ENCODE measurements around the gene STPG4. TPM values are rescaled to one million over a fixed set of nuclear protein-coding genes. Genes with fewer than 3 reads are reported as not detected.
"Not testable (repeated sequence)": the region's sequence is repeated elsewhere in the genome, so short reads cannot be mapped to it uniquely, and the experiment has no call there.

STPG4 gene
- total RNA-seq, 2 experiments from 2014 or later, result 0.14 to 0.23 TPM

GRCh38 chr2:47120424-47120823, 34.7 kb downstream of the STPG4 start:
- CTCF ChIA-PET, result interaction anchor here (0.6 to 1.7 kb wide), 5 partner anchors 36 to 206 kb away, joined by 3 to 4 read pairs (median 3); no protein-coding TSS in a partner anchor
- DNase-seq; H3K27ac Mint-ChIP-seq; H3K4me3 Mint-ChIP-seq; H3K36me3 Mint-ChIP-seq (ENCODE audit: low read depth); H3K4me1 Mint-ChIP-seq; H3K9me3 Mint-ChIP-seq (ENCODE audit: low read depth); H3K27me3 Mint-ChIP-seq; intact Hi-C loops (cut with DNase I, micrococcal nuclease); POLR2A ChIA-PET; ATAC-seq: not testable (repeated sequence)

- Mint-ChIP-seq H3K27me3 (peaks cover 2% of the 10 kb centered on the region), H3K36me3 (ENCODE audit: low read depth) (no peaks in the 10 kb centered on the region), H3K4me1 (no peaks in the 10 kb centered on the region), H3K9me3 (ENCODE audit: low read depth) (no peaks in the 10 kb centered on the region), H3K27ac (no peak overlapping the region), H3K4me3 (no peak overlapping the region)
- ChIA-PET POLR2A (no interaction called here), CTCF (no interaction called here)
- ATAC-seq (no peak), DNase-seq (no peak)
- intact Hi-C loops (cut with DNase I, micrococcal nuclease), result no loop called here
These were observed 36.1 kb downstream of the STPG4 start for GRCh38 chr2:47119001-47119400.

GRCh38 chr2:47118581-47118980, 36.5 kb downstream of the STPG4 start:
- H3K9me3 Mint-ChIP-seq (ENCODE audit: low read depth), result no peaks in the 10 kb centered on the region
- no peak overlapping the region for H3K4me3 Mint-ChIP-seq
- H3K36me3 Mint-ChIP-seq (ENCODE audit: low read depth), result no peaks in the 10 kb centered on the region
- POLR2A ChIA-PET, result no interaction called here
- no peaks in the 10 kb centered on the region for H3K4me1 Mint-ChIP-seq
- ATAC-seq (no peak), DNase-seq (no peak)
- no peak overlapping the region for H3K27ac Mint-ChIP-seq
- H3K27me3 Mint-ChIP-seq, result peaks cover 2% of the 10 kb centered on the region
- intact Hi-C loops (cut with DNase I, micrococcal nuclease), result no loop called here
- CTCF ChIA-PET, result no interaction called here

- H3K4me1 Mint-ChIP-seq, result no peaks in the 10 kb centered on the region
- intact Hi-C loops (cut with DNase I, micrococcal nuclease), result no loop called here
- DNase-seq (no peak), ATAC-seq (no peak)
- ChIA-PET CTCF (no interaction called here), POLR2A (no interaction called here)
- H3K27me3 Mint-ChIP-seq, result peaks cover 2% of the 10 kb centered on the region
- H3K36me3 Mint-ChIP-seq (ENCODE audit: low read depth), result no peaks in the 10 kb centered on the region
- no peak overlapping the region for H3K27ac Mint-ChIP-seq
- H3K9me3 Mint-ChIP-seq (ENCODE audit: low read depth), result no peaks in the 10 kb centered on the region
- no peak overlapping the region for H3K4me3 Mint-ChIP-seq
These were observed 42.3 kb downstream of the STPG4 start for GRCh38 chr2:47112665-47113435.

GRCh38 chr2:47109680-47110079, 45.4 kb downstream of the STPG4 start:
- no peaks in the 10 kb centered on the region for H3K36me3 Mint-ChIP-seq (ENCODE audit: low read depth)
- H3K27ac Mint-ChIP-seq, result no peak overlapping the region
- no peaks in the 10 kb centered on the region for H3K9me3 Mint-ChIP-seq (ENCODE audit: low read depth)
- DNase-seq, result no peak
- no peaks in the 10 kb centered on the region for H3K4me1 Mint-ChIP-seq
- H3K27me3 Mint-ChIP-seq, result no peaks in the 10 kb centered on the region
- no peak overlapping the region for H3K4me3 Mint-ChIP-seq
- CTCF ChIA-PET, result interaction anchor here (0.6 to 1.0 kb wide), 2 partner anchors 29 to 61 kb away, joined by 4 to 6 read pairs; no protein-coding TSS in a partner anchor
- no peak for ATAC-seq
- intact Hi-C loops (cut with DNase I, micrococcal nuclease), result no loop called here
- POLR2A ChIA-PET, result interaction anchor here (0.6 kb wide), 1 partner anchor 44 kb away, joined by 6 read pairs; no protein-coding TSS in a partner anchor

- intact Hi-C loops (cut with DNase I, micrococcal nuclease), result no loop called here
- Mint-ChIP-seq H3K9me3 (ENCODE audit: low read depth) (no peaks in the 10 kb centered on the region), H3K36me3 (ENCODE audit: low read depth) (no peaks in the 10 kb centered on the region), H3K4me1 (no peaks in the 10 kb centered on the region), H3K27ac (no peak overlapping the region), H3K4me3 (no peak overlapping the region), H3K27me3 (no peaks in the 10 kb centered on the region)
- DNase-seq (no peak), ATAC-seq (no peak)
- ChIA-PET POLR2A (no interaction called here), CTCF (interaction anchor here (0.9 kb wide), 1 partner anchor 214 kb away, joined by 3 read pairs; no protein-coding TSS in a partner anchor)
These were observed 46.1 kb downstream of the STPG4 start for GRCh38 chr2:47109007-47109375.

GRCh38 chr2:47108267-47109006, 46.7 kb downstream of the STPG4 start:
- POLR2A ChIA-PET; H3K4me3 Mint-ChIP-seq; H3K4me1 Mint-ChIP-seq; H3K27ac Mint-ChIP-seq; H3K27me3 Mint-ChIP-seq; DNase-seq; H3K9me3 Mint-ChIP-seq (ENCODE audit: low read depth); H3K36me3 Mint-ChIP-seq (ENCODE audit: low read depth); intact Hi-C loops (cut with DNase I, micrococcal nuclease); ATAC-seq: not testable (repeated sequence)
- CTCF ChIA-PET, result interaction anchor here (0.9 kb wide), 1 partner anchor 214 kb away, joined by 3 read pairs; no protein-coding TSS in a partner anchor

GRCh38 chr2:47107201-47107600, 47.9 kb downstream of the STPG4 start:
- CTCF ChIA-PET; H3K36me3 Mint-ChIP-seq (ENCODE audit: low read depth); H3K27ac Mint-ChIP-seq; ATAC-seq; H3K4me3 Mint-ChIP-seq; DNase-seq; POLR2A ChIA-PET; H3K4me1 Mint-ChIP-seq; H3K27me3 Mint-ChIP-seq; H3K9me3 Mint-ChIP-seq (ENCODE audit: low read depth); intact Hi-C loops (cut with DNase I, micrococcal nuclease): not testable (repeated sequence)

- H3K36me3 Mint-ChIP-seq (ENCODE audit: low read depth); intact Hi-C loops (cut with DNase I, micrococcal nuclease); H3K9me3 Mint-ChIP-seq (ENCODE audit: low read depth); H3K27me3 Mint-ChIP-seq; H3K4me1 Mint-ChIP-seq; CTCF ChIA-PET; H3K27ac Mint-ChIP-seq; POLR2A ChIA-PET; DNase-seq; ATAC-seq; H3K4me3 Mint-ChIP-seq: not testable (repeated sequence)
These were observed 48.9 kb downstream of the STPG4 start for GRCh38 chr2:47106231-47106630.

- H3K27me3 Mint-ChIP-seq; H3K9me3 Mint-ChIP-seq (ENCODE audit: low read depth); H3K27ac Mint-ChIP-seq; H3K4me1 Mint-ChIP-seq; ATAC-seq; H3K4me3 Mint-ChIP-seq; H3K36me3 Mint-ChIP-seq (ENCODE audit: low read depth); intact Hi-C loops (cut with DNase I, micrococcal nuclease); POLR2A ChIA-PET; DNase-seq: not testable (repeated sequence)
- CTCF ChIA-PET, result interaction anchor here (0.6 kb wide), 2 partner anchors 223 to 361 kb away, joined by 3 read pairs; no protein-coding TSS in a partner anchor
These were observed 55.4 kb downstream of the STPG4 start for GRCh38 chr2:47099712-47100111.

GRCh38 chr2:47098953-47099352, 56.2 kb downstream of the STPG4 start:
- no peaks in the 10 kb centered on the region for H3K4me1 Mint-ChIP-seq
- no peak overlapping the region for H3K4me3 Mint-ChIP-seq
- DNase-seq (no peak), ATAC-seq (no peak)
- ChIA-PET CTCF (interaction anchor here (0.6 kb wide), 1 partner anchor 362 kb away, joined by 3 read pairs; no protein-coding TSS in a partner anchor), POLR2A (no interaction called here)
- no peaks in the 10 kb centered on the region for H3K36me3 Mint-ChIP-seq (ENCODE audit: low read depth)
- H3K9me3 Mint-ChIP-seq (ENCODE audit: low read depth), result no peaks in the 10 kb centered on the region
- intact Hi-C loops (cut with DNase I, micrococcal nuclease), result no loop called here
- H3K27me3 Mint-ChIP-seq, result no peaks in the 10 kb centered on the region
- H3K27ac Mint-ChIP-seq, result no peak overlapping the region

GRCh38 chr2:47097563-47097962, 57.5 kb downstream of the STPG4 start:
- CTCF ChIA-PET, result no interaction called here
- H3K27me3 Mint-ChIP-seq, result no peaks in the 10 kb centered on the region

More at GRCh38 chr2:47097563-47097962, 57.5 kb downstream of the STPG4 start:
- H3K4me3 Mint-ChIP-seq, result no peak overlapping the region
- ATAC-seq (no peak), DNase-seq (no peak)
- no peak overlapping the region for H3K27ac Mint-ChIP-seq
- POLR2A ChIA-PET, result interaction anchor here (0.6 kb wide), 1 partner anchor 15 kb away, joined by 3 read pairs; no protein-coding TSS in a partner anchor
- no peaks in the 10 kb centered on the region for H3K4me1 Mint-ChIP-seq
- H3K36me3 Mint-ChIP-seq (ENCODE audit: low read depth), result no peaks in the 10 kb centered on the region
- intact Hi-C loops (cut with DNase I, micrococcal nuclease), result no loop called here
- no peaks in the 10 kb centered on the region for H3K9me3 Mint-ChIP-seq (ENCODE audit: low read depth)

Data from activated CD4-positive, alpha-beta T cell treated with anti-CD3 and anti-CD28 coated beads for 36 hours (primary cell).